NCI-H345 treated with DMSO at 0.1 percent for 48 hours (cell line): ENCODE data around the gene CACNA1A.
"Not testable (repeated sequence)": the region's sequence is repeated elsewhere in the genome, so short reads cannot be mapped to it uniquely, and the experiment has no call there.

Source experiments
- DNase-seq: peaks from one replicate; lab custom pipeline; 2025; ENCODE audit not compliant: unreplicated experiment; lab: John Stamatoyannopoulos, UW

The CACNA1A gene

GRCh38 chr19:13506471-13506820 lies at the start of gene CACNA1A:
Gene CACNA1A (minus strand): TSS chr19:13506479. CDS start chr19:13506224, 255 bp downstream.
- no peak for DNase-seq

DNA sequence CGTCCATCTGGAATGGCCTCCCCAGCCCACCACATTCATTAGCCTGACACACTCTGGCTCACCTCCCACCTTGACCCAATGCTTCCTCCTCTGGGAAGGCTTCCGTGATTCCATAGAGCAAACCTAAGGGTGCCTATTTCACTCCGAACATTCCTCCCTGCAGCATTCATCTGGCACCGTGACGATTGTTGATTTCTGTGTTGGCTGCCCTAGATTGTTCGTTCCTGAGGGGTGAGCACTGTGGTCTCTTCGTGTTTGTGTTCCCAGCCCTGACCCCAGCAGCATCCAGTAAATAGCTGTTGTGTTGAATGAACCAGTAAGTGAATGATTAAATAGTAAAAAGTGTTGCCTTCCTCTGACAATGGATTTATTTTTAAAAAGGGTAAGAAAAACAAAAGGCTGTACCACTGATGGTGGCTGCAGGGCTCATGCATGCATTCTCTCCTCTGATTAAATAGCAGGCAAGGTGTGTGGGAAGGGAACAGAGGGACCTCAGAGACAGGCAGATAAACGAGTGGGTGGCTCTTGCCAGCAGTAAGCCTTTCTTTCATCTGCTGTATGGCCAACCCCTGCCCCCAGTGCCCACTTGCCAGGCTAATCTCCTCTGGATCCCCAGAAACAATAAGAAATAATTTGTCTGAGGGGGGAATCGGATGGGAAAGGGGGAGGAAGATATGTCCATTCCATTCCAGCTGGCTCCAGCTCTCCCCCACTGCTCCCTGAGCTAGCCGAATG lies 48.4 kb upstream of the CACNA1A start:
- no peak for DNase-seq

GRCh38 chr19:13553880-13554400 lies 47.7 kb upstream of the CACNA1A start:
- DNase-seq: no peak

DNA sequence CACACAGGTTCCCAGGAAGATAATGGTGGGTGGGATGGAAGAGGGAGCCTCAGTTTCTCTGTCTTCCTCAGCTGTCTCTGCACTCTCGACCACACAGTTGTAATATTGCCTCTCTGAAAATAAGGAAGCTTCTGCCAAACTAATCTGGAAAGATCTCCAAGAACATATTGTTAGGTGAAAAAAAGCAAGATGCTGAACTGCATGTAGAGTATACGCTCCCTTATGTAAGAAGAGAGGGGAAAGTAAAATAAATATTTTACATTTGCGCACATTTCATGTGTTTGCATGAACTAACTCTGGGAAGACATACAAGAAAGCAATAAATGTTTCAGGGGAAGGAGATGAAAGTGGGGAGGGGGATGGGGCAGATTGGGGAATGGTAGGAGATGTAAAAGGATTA lies 41.9 kb upstream of the CACNA1A start:
- DNase-seq: no peak

GRCh38 chr19:13547102-13547501 lies 40.8 kb upstream of the CACNA1A start:
- DNase-seq: no peak

- no peak for DNase-seq
These were observed 38.1 kb upstream of the CACNA1A start for GRCh38 chr19:13544423-13544822.

DNA sequence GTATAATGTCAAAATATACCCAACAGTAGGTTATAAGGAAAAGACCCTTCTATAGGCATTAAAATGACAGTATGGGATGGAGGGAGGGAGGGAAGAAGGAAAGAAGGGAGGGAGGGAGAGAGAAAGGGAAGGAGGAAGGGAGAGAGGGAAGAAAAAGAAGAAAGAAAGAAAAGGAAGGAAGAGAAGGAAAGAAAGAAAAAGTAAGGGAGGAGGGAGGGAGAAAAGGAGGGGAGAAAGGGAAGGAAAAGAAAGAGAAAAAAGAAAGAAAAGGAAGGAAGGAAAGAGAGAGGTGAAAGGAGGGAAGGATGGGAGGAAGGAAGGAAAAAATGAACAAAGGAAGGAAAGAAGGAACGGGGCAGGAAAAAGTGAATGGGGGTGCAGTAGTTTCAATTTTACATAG lies 35.3 kb upstream of the CACNA1A start:
- no peak for DNase-seq

- DNase-seq: no peak
These were observed 33.1 kb upstream of the CACNA1A start for GRCh38 chr19:13539332-13539731.

DNA sequence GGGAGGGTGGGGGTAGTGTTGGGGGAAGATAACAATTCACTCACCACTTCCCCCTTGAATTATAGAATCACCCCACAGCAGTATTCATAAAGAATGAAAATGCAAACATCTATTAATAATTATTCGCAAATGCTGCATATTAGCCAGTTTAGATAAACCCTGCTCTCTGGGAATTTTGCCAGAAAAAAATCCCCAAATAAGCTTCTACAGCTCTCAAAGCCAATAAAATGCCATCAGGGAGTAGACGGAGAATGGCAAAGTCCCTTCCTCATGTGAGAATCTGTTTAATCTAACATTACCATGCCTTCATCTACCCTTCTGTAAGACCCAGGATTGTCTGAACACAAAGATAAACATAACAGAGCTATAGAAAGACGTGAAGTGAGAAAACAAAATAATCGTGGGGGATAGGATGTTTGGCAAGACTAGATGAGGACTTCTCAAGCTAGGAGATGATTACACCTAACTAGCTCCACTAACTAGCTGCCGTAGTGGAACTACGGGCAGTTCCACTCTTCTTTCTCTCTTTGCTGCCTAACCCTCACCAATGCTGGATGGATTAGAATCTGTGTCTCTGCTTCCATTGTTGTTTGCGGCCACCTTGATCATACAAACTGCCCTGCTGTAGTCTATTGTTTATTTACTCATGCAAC lies 32.4 kb upstream of the CACNA1A start:
- no peak for DNase-seq

- DNase-seq: peak; percentile 41
These were observed 31.2 kb upstream of the CACNA1A start for GRCh38 chr19:13537454-13537853.

DNA sequence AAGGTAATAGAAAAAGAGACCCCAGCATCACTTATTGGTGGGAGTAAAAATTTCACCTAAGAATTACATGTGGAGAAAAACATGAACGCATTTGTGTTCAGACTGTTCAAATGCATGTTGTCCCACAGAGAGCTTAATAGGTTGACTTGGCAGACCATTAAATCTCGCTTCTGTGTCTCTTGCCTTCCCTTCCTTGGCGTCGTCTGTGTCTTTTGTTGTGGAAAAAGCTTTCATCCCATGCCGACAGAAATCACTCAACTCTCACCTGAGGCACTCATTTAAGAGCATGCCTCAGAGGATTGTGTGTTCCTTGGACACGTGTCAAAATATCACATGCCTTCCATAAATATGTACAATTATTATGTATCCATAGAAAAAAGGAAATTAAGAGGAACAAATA lies 24.4 kb upstream of the CACNA1A start:
- no peak for DNase-seq

GRCh38 chr19:13529721-13530120 lies 23.4 kb upstream of the CACNA1A start:
- not testable (repeated sequence) for DNase-seq

DNA sequence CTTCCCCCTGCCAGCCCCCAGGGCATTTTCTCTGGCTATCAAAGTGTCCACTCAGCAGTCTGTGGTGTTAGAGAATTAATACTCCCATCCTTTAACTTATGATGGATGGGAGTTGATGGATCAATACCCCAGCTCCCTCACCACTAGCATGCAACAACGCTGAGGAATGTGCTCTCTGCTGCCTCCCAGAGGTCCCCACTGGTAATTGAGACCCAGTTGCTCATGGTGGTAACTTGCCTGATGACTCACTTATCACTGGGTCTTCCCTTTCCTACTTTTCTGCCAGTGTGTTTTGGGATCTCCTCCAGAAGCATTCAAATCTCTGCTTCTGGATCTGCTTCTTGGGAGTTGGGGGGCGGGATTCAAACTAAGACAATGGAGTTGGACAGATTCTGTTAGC lies 20.3 kb upstream of the CACNA1A start:
- no peak for DNase-seq

GRCh38 chr19:13521066-13521465 lies 14.8 kb upstream of the CACNA1A start:
- no peak for DNase-seq

- no peak for DNase-seq
These were observed 5.7 kb upstream of the CACNA1A start for GRCh38 chr19:13511947-13512346.

DNA sequence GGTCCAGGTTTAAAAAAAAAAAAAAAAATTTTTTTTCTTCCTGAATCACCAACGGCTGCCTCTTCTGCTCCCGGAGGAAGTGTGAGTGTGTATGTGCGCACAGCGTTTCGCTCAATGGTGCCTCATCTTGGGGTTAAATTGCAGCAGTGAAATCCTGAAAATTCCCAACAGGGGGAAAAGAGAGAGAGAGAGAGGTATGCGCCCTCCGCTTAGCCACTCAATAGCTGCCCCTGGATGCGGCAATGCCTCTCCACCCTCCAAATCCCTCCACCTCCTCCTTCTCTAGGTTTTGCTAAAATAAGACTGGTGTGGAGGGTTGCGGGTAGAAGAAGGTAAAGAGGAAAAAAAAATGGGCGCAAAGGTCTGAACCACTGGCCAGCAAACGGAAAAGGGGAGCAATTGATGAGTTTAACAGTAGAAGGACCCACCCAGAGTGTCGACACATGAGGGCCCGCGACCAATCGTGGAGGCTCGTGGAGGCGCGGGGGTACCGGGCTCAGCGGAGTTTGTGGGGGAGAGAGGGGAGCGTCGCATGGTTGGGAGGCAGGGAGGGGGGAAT lies 853 bp upstream of the CACNA1A start:
- DNase-seq: no peak

GRCh38 chr19:13505761-13506470 lies 363 bp downstream of the CACNA1A start:
- DNase-seq: no peak

- DNase-seq: no peak
These were observed 1.0 kb downstream of the CACNA1A start for GRCh38 chr19:13505164-13505695.

DNA sequence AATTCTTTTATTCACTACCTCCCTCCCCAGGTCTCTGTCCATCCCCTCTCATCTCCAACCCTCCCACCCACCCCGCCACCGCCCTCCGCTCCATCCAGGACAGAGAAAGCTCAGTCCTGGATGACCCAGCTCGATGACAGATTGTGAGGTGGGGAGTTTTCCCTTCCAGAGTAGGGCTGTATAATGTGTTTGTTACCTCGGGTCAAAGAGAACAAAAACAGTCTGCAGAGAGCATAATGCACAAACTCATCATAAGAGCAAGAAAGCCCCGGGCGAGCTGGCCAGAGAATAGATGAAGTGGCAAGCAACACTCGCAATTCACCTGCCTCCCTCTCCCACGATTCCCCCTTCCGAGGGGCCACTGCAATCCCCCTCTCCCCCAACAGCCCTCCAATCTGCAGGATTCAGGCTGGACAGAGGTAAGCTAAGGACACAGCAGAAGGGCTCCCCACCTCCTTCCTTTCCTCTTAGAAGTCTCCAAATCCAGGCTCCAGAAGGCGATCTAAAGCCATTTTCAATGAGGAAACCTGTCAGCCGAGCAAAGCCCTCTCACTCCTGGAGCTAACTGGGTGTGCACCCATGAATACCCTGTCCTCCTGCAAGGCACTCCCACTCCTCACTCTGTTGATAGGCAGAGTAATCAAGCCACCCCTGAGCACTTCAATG lies 2.6 kb downstream of the CACNA1A start:
- no peak for DNase-seq

DNA sequence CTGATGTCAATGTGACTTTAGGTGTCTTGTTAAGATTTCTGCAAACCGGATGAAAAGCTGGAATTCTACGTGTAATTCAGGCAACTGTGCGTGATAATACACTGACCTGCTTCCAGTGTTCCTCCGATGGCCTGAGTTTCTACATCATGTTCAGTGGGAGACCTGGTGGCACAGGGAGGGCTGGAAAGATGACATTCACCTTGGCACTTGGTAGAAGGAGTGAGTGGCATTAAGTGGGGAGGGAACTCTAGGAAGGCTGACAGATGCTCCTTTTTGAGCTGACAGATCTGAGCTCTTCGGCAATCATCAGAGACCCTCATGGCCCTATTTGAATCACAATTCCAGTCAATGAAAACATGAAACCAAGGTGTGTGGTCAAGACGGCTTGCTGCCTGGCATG lies 4.0 kb downstream of the CACNA1A start:
- DNase-seq: no peak

- DNase-seq: no peak
These were observed 6.6 kb downstream of the CACNA1A start for GRCh38 chr19:13499692-13500091.
